ENCODE data around the gene SH3BGRL2.
"Not testable (repeated sequence)": the region's sequence is repeated elsewhere in the genome, so short reads cannot be mapped to it uniquely, and the experiment has no call there.

The SH3BGRL2 gene

DNA sequence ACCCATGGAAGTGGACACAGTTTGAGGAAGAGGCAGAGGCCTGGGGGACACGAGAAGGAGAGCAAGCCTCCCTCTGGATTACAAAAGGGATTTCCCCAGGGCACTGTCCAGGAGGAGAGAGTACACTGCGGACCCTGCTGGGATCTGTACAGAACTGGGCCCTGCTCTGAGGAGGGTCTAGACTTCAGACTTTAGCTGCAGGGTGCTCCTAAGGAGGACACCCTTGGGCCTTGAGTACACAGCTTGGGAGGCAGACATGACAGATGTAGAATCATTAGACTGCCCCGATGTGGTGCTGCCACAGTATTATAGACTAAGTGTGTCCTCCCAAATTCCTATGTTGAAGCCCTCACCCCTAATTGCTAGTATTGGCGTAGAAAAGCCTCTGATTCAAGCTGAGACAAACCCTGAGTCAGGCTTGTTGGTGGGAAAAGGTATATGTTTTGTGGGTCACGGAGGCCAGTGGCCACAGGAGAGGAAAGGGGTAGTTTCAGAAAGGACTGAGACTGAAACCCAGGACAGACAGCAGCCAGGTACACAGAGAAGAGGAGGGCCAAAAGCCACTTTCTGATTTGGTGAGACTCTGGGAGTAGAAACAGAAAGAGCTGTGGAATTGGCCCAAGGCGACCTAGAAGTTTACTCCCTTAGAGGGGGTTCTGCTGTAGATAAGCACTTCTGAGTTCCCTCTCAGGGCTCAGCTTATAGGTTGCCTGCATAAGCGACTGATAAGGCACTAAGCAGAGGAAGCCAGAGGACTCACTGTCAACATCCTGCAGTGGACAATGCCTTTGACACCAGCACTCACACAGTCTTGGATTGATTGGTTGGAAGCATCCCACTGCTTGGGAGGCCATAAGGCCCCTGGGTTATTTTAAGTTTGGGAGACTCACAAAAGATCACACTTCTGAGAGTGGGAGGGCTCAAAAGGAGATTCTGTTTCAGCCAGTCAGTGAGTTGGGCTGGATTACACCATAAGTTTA is 16.5 kb upstream of the SH3BGRL2 start:
- no peak for DNase-seq

DNA sequence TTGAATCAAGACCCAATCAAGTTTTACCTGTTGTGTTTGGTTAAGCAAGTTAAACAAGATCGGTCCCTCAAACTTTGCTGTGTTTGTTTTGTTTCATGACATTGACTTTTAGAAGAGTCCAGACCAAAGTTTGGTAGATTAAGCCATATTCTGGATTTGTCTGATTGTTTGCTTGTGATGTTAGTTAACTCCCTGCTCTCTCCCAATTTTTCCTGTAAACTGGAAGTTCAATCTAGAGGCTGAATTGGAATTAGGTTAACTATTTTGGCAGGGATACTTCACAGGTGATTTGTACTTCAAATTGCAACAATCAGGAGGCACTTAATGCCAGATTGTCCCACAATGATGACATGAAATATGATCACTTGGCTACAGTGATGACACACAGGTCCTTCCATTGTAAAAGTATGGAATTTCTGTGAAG is 13.6 kb upstream of the SH3BGRL2 start:
- no peak for DNase-seq

DNA sequence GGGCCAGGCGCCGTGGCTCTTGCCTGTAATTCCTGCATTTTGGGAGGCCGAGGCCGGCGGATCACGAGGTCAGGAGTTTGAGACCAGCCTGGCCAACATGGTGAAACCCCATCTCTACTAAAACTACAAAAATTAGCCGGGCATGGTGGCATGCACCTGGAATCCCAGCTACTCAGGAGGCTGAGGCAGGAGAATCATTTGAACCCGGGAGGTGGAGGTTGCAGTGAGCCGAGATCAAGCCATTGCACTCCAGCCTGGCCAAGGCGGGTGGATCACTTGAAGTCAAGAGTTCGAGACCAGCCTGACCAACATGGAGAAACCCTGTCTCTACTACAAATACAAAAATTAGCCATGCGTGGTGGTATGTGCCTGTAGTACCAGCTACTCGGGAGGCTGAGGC is 12.7 kb upstream of the SH3BGRL2 start:
- not testable (repeated sequence) for DNase-seq

DNA sequence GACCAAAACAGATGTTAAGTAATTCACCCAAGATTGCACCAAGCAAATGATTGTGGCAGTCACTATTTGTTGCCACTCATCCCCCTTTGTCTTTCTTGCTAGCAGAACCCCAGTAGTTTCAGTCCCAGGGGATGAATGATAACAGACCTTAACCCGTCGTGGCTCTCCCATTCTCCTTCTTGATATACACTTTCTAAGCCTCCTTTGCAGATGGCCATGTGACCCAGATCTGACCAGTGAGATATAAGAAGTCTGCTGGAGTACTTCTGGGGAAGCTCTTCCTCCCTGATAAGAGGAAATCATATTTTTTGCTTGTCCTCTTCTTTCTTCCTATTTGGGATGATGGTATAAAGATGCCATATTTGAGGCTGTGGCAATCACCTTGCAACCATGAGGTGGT is 9.6 kb upstream of the SH3BGRL2 start:
- no peak for DNase-seq

DNA sequence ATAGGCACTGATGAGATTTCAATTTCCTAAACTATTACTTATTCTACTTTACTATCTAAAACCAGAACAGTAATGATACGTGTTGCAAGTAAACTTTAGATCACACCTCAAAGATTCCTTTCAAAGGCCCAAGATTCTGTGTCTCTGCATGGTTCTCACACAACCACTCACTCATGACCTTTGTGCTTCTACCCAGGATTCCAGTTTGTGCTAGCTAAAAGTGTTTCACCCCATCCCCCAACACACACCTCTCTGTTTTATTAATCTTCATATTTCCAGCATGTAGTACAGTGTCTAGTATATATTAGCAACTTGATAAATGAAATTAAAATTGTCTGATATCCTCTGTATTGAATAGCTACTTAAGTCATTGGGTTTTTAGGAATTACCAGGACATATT is 8.8 kb upstream of the SH3BGRL2 start:
- DNase-seq, result no peak

DNA sequence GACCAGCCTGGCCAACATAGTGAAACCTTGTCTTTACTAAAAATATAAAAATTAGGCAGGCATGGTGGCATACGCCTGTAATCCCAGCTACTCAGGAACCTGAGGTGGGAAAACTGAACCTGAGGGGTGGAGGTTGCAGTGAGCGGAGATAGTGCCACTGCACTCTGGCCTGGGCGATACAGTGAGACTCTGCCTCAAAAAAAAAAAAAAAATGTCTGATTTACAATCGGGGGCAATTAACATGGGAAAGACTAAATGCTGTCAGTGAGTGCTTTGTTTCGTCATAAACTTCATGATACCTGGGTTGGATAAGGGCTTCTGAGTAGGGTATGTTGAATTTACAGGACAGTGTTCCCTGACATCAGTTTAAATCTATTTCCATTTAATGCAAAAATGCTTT is 8.0 kb upstream of the SH3BGRL2 start:
- DNase-seq, result no peak

DNA sequence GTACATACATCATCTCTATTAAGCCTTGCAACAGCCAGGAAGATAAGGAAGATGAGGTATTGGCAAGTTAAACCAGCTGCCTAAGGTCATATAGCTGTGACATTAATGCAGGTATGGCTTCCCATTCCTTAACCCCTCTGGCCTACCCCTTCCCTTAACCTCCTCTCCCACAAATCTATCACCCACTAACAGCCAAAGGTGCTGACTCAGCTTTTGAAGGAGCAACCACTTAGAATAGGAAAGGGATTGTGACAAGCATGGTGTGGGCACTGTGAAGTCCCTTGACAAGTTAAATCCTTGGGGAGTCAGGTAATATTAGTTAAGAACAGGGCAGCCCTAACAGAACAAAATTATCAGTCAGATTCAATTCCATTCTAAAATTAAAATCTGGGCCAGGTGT is 5.4 kb upstream of the SH3BGRL2 start:
- no peak for DNase-seq

DNA sequence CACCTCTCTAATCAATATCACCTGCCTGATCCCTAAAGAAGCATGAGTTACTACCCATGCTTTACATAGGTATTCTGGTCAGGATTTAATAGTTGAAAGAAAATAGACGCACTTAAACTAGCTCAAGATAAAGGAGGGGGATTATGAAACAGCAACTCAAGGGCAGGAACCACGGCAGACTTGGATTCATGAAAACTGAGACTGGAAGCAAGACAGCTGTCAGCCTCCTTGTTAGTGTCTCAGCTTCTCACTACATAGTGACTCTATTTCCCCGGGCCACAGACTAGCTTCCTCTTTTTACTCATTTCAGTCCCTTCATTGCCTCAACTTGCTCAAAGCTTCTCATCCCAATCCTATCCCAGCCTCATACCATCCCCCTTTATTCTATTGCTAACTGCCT is 4.3 kb upstream of the SH3BGRL2 start:
- no peak for DNase-seq

DNA sequence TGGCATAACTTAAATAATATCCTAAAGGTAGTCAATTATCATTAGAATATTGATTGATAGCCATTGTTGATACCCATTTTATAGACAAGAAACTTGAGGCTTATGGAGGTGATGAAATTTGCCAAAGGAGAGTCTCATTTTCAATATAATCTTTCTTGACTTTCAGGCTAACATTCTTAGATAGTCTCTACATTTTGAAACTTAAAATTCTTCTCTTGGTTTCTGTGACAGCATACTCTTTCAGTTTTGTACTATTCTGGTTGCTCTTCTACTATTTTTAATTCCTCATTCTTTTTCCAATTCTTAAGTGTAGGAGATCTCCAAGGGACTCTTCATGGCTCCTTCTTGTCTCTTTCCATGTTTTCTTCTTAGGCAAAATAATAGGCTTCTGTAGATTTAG is 3.7 kb upstream of the SH3BGRL2 start:
- DNase-seq, result no peak

DNA sequence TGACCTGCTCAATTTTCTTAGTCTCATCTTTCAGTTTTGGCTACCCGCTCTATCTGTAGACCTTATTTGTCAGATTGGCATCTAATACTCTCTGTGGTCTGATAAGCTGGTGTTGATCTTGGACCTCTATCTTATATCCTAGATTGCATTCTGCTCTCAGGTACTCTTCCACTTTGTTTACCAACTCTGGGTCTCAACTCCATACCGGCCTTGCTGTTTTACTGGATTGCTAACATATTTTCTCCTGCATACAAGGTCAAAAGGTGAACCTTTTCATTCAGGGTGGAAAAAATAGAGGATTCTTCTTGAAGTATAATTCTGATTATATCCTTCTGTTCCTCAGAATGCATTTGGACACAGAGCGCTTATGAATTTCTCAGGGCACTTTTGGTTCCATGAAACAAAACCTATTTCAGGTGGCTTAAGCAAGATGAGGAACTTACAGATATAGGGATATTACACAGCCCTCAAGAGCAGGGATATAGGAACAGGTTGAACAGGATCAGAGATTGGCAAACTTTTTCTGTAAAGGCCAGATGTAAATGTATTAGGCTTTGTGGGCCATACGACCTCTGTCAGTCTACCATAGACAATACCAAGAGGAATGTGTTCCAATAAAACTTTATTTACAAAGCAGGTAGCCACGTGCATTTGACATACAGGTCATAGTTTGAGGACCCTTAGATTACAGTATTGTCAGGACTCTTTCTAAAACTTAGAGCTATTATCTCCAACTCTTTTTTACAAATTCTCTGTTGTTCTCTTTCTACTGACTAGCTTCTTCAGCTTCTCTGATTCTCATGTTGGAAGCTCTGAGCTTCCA is 2.5 kb upstream of the SH3BGRL2 start:
- DNase-seq, result no peak

DNA sequence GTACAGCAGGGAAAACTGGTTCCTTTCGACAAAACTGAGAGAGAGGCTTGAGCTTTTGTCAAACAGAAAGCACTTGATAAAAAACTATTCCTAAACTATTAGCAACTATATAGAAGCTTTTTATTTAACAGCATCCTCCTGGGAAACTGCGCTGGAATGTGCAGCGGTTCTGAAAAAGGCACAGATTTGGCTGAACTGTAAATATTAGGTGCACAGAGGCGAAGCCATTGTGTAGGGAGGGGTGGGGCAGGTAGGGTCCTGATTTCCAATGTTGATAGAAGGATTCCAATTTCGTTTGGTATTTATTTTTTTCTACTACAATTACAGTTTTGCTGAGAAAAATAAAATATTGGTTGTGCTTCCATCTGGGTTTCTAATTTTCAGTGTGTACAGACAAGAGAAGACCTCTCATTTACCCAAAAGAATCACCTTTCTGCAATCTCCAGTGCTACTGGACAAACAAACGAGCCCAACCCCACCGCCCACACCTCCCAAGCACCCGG is 698 bp upstream of the SH3BGRL2 start:
- DNase-seq, result no peak

DNA sequence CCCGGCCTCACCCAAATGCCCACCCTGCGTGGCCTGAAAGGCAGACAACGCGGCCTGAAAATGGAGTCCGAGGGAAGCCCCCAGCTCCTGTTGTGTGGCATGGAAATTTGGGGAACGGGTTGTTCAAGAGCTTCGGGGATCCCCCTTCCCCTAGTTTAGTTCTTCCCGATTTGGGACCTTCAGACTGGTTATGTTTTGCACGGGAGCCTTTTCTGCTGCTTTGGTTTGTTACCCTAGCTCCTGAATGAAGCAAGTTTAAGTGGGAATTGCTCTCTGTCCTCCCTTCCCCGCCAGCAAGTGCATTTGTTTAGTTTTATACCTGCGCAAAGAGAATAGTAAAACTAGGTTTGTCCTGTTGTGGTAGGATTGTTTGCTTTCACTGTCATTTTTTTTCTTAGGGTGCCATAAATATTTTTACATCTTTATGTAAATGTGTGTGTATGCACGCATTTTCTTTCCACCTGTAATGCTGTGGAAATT is 604 bp downstream of the SH3BGRL2 start:
- DNase-seq, result no peak

DNA sequence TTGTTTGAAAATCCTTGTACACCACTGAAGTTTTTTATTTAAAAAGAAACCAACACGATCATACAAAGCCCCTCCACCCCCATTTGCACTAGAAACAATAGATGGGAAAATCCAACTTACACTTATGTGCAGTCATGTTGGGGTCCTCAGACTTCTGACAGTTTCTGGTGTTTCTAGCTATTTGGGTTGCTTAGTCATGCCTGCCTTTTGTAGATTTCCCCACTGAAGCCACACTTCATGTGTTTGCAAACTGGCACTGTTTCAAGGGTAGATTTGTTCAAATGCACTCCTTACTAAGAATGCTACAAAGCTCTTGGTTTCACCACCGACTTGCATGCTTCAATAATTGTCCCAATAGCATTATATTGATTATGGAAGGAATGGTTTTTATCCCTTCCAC is 1.5 kb downstream of the SH3BGRL2 start:
- peak in 1 of 2 experiments; percentile 8 for DNase-seq

DNA sequence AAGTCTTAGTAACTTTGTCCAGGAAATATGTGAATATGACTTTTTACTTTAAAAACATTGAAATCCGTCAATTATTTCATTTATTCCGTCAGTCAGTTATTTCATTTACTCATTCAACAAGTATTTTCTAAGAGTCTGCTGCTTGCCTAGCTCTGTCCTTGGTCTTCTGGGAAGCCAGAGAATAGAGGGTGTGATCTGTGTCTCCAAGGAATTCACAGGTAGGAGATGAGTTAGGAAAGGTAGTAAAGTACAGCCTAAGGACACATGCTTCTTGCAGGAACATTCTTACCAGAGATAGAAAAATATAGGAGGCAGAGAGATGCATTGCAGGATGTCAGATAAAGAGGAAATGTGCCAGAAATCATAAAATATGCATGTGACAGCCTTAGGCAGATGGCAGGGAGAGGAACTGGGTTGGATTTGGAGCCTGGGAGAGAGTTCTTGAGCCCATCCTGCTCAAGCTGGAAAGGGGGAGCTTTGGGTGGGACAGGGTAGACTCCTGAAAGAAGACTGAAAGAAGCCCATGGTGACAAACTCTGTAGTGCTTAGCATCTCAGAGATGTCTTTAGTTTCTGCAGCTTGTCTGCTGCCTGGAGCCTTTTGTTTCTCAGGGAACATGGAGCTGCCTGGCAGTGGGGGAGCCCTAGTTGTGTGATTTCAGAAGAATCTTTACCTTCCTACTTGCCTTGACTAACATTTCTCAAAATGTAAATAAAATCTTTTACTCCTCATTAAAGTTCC is 3.5 kb downstream of the SH3BGRL2 start:
- no peak for DNase-seq

DNA sequence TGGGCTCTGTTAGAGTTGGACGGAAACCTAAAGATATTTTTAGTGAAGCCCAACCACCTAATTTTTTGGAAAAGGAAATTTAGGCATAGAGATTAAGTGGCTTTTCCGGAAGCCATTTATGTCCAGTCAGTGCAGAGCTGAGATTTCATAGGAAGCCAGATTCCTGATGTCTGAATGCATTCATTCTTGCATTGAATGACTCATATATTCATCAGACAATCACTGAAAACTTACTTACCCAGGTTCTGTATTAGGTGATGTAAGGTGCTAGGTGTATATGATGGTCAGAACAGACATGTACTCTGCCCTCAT is 4.1 kb downstream of the SH3BGRL2 start:
- no peak for DNase-seq

DNA sequence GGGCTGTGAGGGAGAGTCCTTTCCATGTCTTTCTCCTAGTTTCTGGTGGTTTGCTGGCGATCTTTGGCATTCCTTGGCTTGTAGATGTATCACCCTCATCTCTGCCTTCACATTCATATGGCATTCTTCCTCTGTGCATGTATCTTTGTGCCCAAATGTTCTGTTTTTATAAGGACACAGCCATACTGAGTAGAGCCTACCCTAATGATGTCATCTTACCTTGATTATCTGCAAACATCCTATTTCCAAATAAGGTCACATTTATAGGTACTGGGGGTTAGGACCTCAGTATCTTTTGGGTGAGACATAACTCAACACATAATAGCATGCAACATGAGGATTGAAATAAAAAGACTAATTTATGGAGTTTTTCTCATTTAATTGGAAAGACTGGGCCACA is 5.5 kb downstream of the SH3BGRL2 start:
- DNase-seq, result no peak

DNA sequence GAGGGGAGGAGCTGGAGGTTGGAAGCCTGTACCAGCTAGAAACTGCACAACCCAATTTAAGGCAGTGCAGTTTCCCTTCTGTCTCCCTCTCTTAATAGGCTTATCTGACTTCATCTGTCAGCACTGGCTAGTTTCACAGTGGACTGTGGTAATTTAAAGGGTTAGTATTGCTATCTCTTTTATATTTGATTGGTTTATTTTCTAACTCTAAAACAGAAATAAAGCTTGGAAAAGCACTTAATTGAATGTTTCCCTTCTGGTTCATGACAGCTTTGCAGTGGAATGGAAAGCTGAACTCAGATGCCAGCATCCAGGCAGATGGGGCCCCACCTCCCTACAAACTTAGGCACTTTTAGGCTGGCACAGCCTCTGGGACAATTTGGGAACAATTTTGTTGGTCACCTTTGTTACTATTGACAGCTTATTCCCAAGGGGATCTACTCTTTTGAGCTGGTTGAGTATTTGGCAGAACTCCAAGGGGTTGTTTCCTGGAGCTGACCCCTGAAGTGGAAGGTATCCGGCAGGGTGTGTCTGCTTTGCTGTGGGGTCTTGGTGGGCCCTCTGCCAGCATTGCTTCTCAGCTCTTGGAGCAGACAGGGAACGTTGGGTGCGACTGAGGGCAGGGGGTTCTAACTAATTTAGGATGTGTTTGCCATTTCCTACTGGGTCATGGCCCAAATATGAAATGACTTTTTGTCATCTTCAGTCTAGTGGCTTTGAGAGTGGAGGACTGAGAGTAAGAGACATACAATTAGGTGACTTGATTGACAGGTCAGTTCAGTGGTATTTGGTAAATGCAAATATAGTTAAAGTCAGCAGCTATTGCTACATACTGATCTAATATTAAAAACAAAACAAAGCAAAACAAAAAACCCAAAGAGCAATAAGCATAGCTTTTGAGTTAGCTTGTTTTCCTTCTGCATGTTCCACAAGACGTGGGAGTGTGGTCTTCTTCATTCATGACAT is 9.3 kb downstream of the SH3BGRL2 start:
- no peak for DNase-seq

DNA sequence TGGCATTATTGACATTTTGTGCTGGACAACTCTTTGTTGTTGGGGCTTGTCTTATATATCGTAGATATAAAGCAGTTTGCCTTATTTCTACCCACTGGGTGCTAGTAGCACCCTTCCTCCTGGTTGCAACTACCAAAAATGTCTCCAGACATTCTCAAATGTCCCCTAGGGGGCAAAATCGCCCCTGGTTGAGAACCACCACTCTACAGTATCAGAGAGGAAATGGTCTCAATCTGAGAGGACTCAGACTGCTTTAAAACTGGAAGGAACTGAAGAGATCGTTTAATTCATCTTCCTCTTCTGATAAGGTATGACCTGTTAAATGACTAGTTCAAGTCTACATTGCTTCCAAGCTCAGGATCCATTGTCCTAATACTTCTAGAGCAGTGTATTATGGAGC is 14.9 kb downstream of the SH3BGRL2 start:
- DNase-seq, result no peak

DNA sequence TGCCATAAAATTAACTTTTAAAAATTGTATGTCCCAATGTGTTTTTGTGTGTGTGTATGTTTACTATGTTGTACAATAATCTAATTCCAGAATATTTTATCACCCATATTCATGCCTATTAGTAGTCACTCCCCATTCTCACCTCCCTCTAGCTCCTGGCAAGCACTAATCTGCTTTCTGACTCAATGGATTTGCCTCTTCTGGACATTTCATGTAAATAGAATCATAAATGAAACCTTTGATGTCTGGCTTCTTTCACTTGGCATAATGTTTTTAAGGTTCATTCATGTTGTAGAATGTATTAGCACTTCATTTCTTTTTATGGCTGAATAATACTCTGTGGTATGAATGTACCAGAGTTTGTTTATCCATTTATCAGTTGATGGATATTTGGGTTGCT is 15.4 kb downstream of the SH3BGRL2 start:
- DNase-seq, result no peak

DNA sequence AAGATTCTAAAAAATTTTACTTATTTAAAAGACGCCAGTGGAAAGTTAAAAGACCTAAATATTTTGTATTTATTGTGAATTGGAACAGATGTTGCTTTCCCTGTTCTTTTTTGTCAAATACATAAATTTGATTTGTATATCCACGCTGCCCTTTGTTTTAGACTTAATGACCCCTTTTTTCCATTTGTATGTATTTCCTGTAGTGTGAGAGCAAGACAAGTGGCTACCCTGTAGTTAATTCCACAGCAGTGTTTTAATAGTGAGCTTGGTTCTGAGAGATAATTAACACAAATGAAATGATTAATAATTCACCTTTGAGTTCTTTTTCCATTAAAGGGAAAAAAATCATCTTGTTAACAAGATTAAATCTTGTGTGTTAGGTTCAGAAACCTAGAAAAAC is 16.6 kb downstream of the SH3BGRL2 start:
- DNase-seq, result no peak

DNA sequence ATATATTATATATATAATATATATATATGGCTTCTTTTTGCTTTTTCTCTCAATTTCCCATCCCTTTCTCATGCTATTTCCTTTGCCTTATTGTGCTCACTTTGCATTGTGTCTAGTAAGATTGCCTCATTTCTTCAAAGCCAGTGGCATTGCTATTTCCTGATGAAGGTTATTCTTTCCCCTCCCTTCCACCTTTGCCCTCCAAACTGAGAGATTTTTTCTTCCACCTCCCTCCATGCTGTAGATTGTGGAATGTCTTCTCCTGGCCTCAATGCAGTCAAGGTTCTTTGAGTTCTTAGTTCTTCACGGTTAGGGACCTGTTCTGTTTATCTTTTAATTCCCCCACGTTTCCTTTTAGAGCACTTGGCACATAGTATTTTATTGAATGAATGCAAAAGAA is 17.2 kb downstream of the SH3BGRL2 start:
- DNase-seq, result no peak

DNA sequence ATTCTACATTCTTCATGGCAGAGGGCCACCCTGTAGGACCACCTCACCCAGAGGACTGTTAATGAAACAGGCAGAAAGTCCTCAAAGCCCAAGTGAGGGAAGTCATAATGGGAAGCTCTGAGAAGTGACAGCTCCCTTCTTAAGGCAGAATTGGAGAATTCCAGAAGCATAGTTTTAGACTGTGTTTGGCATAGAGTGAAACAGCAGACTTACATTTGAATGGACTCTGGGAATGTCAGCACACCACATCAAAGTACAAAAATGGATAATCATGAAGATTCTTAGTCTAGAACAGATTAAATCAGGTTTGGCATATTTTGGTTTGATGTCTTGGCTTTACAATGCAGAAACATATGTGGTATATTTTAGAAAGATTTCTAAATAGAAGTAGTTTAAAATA is 17.9 kb downstream of the SH3BGRL2 start:
- no peak for DNase-seq

Measured in SHP77 (cell line).